GM06990 (cell line): ENCODE measurements around the gene PCGF6.
"Not testable (repeated sequence)": the region's sequence is repeated elsewhere in the genome, so short reads cannot be mapped to it uniquely, and the experiment has no call there.

ENCODE experiments used
- DNase-seq: peaks from one replicate; pipeline ENCODE4 v3.0.0-alpha.2; 2011; ENCODE audit not compliant: insufficient read length; ENCODE audit errors: extremely low read depth
- H3K27me3 ChIP-seq: replicated peaks from 2 replicates; pipeline ENCODE4 v1.6.0; 2011; ENCODE audit warnings: low read length; ENCODE audit not compliant: control insufficient read depth, insufficient read depth
- H3K36me3 ChIP-seq: 2 replicates; pipeline ENCODE4 v1.5.1; 2011; ENCODE audit warnings: low read length; ENCODE audit not compliant: control insufficient read depth, insufficient read depth
- H3K4me3 ChIP-seq: replicated peaks from 2 replicates; pipeline ENCODE4 v1.5.1; 2011; ENCODE audit warnings: low read depth, mild to moderate bottlenecking, control low read depth, low read length
- TF ChIP-seq, protein P1 (sequence below): IDR thresholded peaks from 2 replicates; pipeline ENCODE4 v1.5.1; 2011; ENCODE audit warnings: low read length, control low read depth, mild to moderate bottlenecking, inconsistent platforms; ENCODE audit not compliant: insufficient read depth, poor library complexity, severe bottlenecking

PCGF6 gene

DNA sequence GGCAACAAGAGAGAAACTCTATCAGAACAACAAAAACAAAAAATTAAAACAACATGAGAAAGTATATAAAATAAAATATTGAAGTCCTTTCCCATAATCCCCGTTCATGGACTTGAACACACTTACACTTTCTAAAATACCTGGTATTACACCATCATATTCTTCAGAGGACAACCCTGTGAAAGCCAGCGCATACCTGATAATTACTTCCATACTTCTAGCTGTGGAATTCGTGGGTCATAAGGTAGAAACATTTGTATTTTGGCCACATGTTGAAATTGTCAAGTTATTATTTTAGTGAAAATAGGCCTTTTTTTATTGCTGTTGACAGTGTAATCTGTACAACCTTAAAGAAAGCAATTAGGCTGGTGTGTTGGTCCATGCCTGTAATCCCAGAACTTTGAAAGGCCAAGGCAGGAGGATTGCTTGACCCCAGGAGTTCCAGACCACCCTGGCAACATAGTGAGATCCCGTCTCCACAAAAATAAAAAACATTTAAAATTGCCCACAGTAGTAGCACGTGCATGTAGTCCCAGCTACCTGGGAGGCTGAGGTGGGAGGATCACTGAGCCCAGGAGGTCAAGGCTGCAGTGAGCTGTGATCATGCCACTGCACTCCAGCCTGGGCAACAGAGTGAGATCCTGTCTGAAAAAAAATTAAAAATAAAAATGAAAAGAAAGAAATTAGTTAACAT is 5.1 kb upstream of the PCGF6 start:
- no peaks in the 10 kb centered on the region for H3K27me3 ChIP-seq
- no peak overlapping the region for H3K4me3 ChIP-seq
- TF ChIP-seq, protein P1, sequence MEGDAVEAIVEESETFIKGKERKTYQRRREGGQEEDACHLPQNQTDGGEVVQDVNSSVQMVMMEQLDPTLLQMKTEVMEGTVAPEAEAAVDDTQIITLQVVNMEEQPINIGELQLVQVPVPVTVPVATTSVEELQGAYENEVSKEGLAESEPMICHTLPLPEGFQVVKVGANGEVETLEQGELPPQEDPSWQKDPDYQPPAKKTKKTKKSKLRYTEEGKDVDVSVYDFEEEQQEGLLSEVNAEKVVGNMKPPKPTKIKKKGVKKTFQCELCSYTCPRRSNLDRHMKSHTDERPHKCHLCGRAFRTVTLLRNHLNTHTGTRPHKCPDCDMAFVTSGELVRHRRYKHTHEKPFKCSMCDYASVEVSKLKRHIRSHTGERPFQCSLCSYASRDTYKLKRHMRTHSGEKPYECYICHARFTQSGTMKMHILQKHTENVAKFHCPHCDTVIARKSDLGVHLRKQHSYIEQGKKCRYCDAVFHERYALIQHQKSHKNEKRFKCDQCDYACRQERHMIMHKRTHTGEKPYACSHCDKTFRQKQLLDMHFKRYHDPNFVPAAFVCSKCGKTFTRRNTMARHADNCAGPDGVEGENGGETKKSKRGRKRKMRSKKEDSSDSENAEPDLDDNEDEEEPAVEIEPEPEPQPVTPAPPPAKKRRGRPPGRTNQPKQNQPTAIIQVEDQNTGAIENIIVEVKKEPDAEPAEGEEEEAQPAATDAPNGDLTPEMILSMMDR = no peak
- no peak for DNase-seq
- no peaks in the 10 kb centered on the region for H3K36me3 ChIP-seq

DNA sequence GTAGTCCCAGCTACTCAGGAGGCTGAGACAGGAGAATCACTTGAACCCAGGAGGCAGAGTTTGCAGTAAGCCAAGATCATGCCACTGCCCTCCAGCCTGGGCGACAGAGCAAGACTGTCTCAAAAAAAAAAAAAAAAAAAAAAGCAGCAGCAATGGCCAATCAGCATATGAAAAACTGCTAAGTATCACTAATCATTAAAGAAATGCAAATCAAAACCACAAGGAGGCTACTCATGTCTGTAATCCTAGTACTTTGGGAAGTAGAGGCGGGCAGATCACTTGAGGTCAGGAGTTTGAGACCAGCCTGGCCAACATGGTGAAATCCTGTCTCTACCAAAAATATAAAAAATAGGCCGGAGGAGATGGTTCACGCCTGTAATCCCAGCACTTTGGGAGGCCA is 3.6 kb upstream of the PCGF6 start:
- H3K27me3 ChIP-seq, H3K36me3 ChIP-seq, H3K4me3 ChIP-seq, DNase-seq: not testable (repeated sequence)

GRCh38 chr10:103353281-103353680 is 2.3 kb upstream of the PCGF6 start:
- TF ChIP-seq, protein P1 = no peak
- H3K4me3 ChIP-seq = no peak overlapping the region
- no peaks in the 10 kb centered on the region for H3K36me3 ChIP-seq
- no peaks in the 10 kb centered on the region for H3K27me3 ChIP-seq
- DNase-seq = no peak

- TF ChIP-seq, protein P1 = no peak
- no peak for DNase-seq
- Histone ChIP-seq H3K4me3 (peak overlapping the region; percentile 89), H3K36me3 (peaks cover 2% of the 10 kb centered on the region), H3K27me3 (no peaks in the 10 kb centered on the region)
These were observed 794 bp downstream of the PCGF6 start for GRCh38 chr10:103350175-103350516.

- TF ChIP-seq, protein P1 = no peak
- no peak for DNase-seq
- H3K4me3 ChIP-seq = no peak overlapping the region
- H3K27me3 ChIP-seq = no peaks in the 10 kb centered on the region
- peaks cover 6% of the 10 kb centered on the region for H3K36me3 ChIP-seq
These were observed 14.6 kb downstream of the PCGF6 start for GRCh38 chr10:103336370-103336769.

- Histone ChIP-seq H3K36me3 (peaks cover 6% of the 10 kb centered on the region), H3K4me3 (no peak overlapping the region), H3K27me3 (no peaks in the 10 kb centered on the region)
- DNase-seq = no peak
- TF ChIP-seq, protein P1 = no peak
These were observed 16.4 kb downstream of the PCGF6 start for GRCh38 chr10:103334567-103334966.
